ENCODE measurements around the gene TSPYL6. TPM values are rescaled to one million over a fixed set of nuclear protein-coding genes. Genes with fewer than 3 reads are reported as not detected.

TSPYL6 gene
- total RNA-seq, 1 donor from 2014 or later: not detected

GRCh38 chr2:54207666-54208195, 48.3 kb downstream of the TSPYL6 start:
- no peak for TF ChIP-seq CTCF (IDR thresholded peaks at IDR 0.05; ENCODE audit: unreplicated experiment)

GRCh38 chr2:54206596-54206995, 49.4 kb downstream of the TSPYL6 start:
- DNase-seq (ENCODE audit: low spot score in 2 of 2, unreplicated experiment in 2 of 2): no peak
- peaks cover 5% of the 10 kb centered on the region for H3K9me3 Mint-ChIP-seq
- H3K36me3 Mint-ChIP-seq: no peaks in the 10 kb centered on the region
- no peaks in the 10 kb centered on the region for H3K27me3 Mint-ChIP-seq (ENCODE audit: low read depth)
- no peak for TF ChIP-seq CTCF (IDR thresholded peaks at IDR 0.05; ENCODE audit: unreplicated experiment)
- peaks cover 30% of the 10 kb centered on the region for H3K4me1 Mint-ChIP-seq
- H3K4me3 Mint-ChIP-seq: no peak overlapping the region
- H3K27ac Mint-ChIP-seq: no peak overlapping the region

More at GRCh38 chr2:54207666-54208195, 48.3 kb downstream of the TSPYL6 start:
- peaks cover 5% of the 10 kb centered on the region for H3K9me3 Mint-ChIP-seq
- H3K27ac Mint-ChIP-seq: peak overlapping the region; percentile 91
- no peak overlapping the region for H3K4me3 Mint-ChIP-seq
- DNase-seq (ENCODE audit: low spot score in 2 of 2, unreplicated experiment in 2 of 2): no peak
- peaks cover 30% of the 10 kb centered on the region for H3K4me1 Mint-ChIP-seq
- H3K27me3 Mint-ChIP-seq (ENCODE audit: low read depth): no peaks in the 10 kb centered on the region
- no peaks in the 10 kb centered on the region for H3K36me3 Mint-ChIP-seq

GRCh38 chr2:54204476-54204875, 51.6 kb downstream of the TSPYL6 start:
- H3K9me3 Mint-ChIP-seq: peaks cover 5% of the 10 kb centered on the region

More at GRCh38 chr2:54204476-54204875, 51.6 kb downstream of the TSPYL6 start:
- H3K4me1 Mint-ChIP-seq: peaks cover 29% of the 10 kb centered on the region
- TF ChIP-seq CTCF (IDR thresholded peaks at IDR 0.05; ENCODE audit: unreplicated experiment): no peak
- peak overlapping the region; percentile 41 for H3K27ac Mint-ChIP-seq
- no peak for DNase-seq (ENCODE audit: low spot score in 2 of 2, unreplicated experiment in 2 of 2)
- no peaks in the 10 kb centered on the region for H3K36me3 Mint-ChIP-seq
- H3K27me3 Mint-ChIP-seq (ENCODE audit: low read depth): no peaks in the 10 kb centered on the region
- H3K4me3 Mint-ChIP-seq: no peak overlapping the region

Other genes starting within 250 kb of the TSPYL6 start
- gene ACYP2, start 140.6 kb downstream of the TSPYL6 start, total RNA-seq: 11.3 to 11.8 TPM (median 11.4 TPM) in 3 replicates
- gene SPTBN1, start 200.1 kb upstream of the TSPYL6 start, total RNA-seq: 265 to 281 TPM (median 271 TPM) in 3 replicates

All from mesothelial cell of epicardium (in vitro differentiated cells).